ENCODE measurements around the gene RAB33B. TPM values are rescaled to one million over a fixed set of nuclear protein-coding genes. Genes with fewer than 3 reads are reported as not detected.

Gene RAB33B
- total and polyA plus RNA-seq, 8 donors = 2.4 to 7.5 (median 4.7) TPM

DNA sequence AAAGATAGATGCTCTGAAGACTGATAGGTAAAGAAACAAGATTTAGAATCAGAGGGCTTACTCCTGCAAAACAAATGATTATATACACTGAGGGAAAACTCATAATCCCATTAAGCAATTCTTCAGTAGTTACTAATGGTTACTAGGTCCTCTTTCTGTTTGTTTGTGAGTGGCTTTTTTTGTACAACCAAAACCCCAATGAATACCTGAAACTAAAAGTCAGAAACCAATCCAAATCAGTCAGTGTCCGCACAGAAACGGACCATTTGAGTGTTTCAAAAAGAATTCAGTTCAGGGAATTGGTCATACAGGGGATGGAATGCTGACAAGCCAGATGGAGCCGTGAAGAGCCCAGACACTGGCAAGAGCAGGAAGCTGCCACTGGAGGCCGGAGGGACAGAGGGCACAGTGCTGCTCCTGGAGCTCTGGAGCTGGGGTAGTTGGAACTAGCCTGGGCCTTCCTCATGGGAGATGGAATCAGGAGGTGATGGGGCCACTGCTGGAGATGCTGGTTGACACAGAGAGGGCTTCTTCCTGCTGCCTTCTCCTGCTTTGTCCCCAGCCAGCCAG lies 70.2 kb downstream of the RAB33B start:
- Histone ChIP-seq H3K4me3 (no peak overlapping the region), H3K27me3 (no peaks in the 10 kb centered on the region), H3K9me3 (no peaks in the 10 kb centered on the region), H3K36me3 (peaks cover 0 to 50% (median 2%) of the 10 kb centered on the region in 3 donors), H3K27ac (no peak overlapping the region), H3K4me1 (no peaks in the 10 kb centered on the region)
- DNase-seq = no peak
- TF ChIP-seq, protein P1, sequence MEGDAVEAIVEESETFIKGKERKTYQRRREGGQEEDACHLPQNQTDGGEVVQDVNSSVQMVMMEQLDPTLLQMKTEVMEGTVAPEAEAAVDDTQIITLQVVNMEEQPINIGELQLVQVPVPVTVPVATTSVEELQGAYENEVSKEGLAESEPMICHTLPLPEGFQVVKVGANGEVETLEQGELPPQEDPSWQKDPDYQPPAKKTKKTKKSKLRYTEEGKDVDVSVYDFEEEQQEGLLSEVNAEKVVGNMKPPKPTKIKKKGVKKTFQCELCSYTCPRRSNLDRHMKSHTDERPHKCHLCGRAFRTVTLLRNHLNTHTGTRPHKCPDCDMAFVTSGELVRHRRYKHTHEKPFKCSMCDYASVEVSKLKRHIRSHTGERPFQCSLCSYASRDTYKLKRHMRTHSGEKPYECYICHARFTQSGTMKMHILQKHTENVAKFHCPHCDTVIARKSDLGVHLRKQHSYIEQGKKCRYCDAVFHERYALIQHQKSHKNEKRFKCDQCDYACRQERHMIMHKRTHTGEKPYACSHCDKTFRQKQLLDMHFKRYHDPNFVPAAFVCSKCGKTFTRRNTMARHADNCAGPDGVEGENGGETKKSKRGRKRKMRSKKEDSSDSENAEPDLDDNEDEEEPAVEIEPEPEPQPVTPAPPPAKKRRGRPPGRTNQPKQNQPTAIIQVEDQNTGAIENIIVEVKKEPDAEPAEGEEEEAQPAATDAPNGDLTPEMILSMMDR (IDR thresholded peaks at IDR 0.05) = no peak
- no peak for FAIRE-seq
- 87 to 92% methylated on average over 4 of the region's 4 CpGs for WGBS, 2 donors
- intact Hi-C loops (cut with DNase I) = no loop called here
- no peak for ATAC-seq

DNA sequence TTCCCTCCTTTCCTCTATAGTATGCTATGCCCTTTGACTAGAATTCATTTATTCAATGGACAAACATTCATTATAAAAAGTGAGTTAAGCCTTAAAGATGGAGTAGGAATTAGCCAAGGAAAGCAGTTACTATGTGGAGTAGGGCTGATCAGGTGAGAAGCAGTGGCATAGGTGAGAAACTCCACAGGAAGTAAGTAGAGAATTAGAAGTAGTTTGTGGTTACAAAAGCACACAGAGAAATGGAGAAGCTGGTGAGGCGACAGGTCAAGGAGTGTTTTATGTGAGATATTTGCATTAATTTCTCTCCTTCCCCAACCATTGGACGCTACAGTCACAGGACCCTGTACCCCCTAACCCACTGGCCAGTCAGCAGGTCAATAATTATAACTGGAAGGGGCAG lies 71.5 kb downstream of the RAB33B start:
- DNase-seq (no peak), FAIRE-seq (no peak), ATAC-seq (no peak)
- intact Hi-C loops (cut with DNase I) = no loop called here
- Histone ChIP-seq H3K4me3 (no peak overlapping the region), H3K4me1 (no peaks in the 10 kb centered on the region), H3K27me3 (no peaks in the 10 kb centered on the region), H3K27ac (no peak overlapping the region), H3K36me3 (peaks cover 0 to 39% (median 0%) of the 10 kb centered on the region in 3 donors), H3K9me3 (no peaks in the 10 kb centered on the region)
- TF ChIP-seq, protein P1 (IDR thresholded peaks at IDR 0.05) = no peak
- 39 to 40% methylated on average over 2 of the region's 2 CpGs for WGBS, 2 donors

Other genes with a start within 250 kb of the RAB33B start
- gene MGARP, start 173.9 kb upstream of the RAB33B start, total RNA-seq = under 1 TPM in 2 of 6 donors, not detected in 4; 0.25 TPM
- under 1 TPM; 0.45 to 0.49 TPM for gene MGARP, start 173.9 kb upstream of the RAB33B start, polyA plus RNA-seq
- 10 to 100 TPM; 12.4 to 22.1 (median 16.8) TPM for gene NAA15, start 152.6 kb upstream of the RAB33B start, total RNA-seq
- 1 to 10 TPM; 3.2 to 3.9 TPM for gene NAA15, start 152.6 kb upstream of the RAB33B start, polyA plus RNA-seq
- gene NDUFC1, start 151.6 kb upstream of the RAB33B start, total RNA-seq = 10 to 100 TPM; 19.8 to 30.2 (median 22.1) TPM
- gene NDUFC1, start 151.6 kb upstream of the RAB33B start, polyA plus RNA-seq = 10 to 100 TPM; 52.8 to 80.6 TPM
- 10 to 100 TPM; 14.5 to 25.1 (median 18.3) TPM for gene SETD7, start 102.1 kb downstream of the RAB33B start, total RNA-seq
- 1 to 10 TPM; 7.1 to 7.3 TPM for gene SETD7, start 102.1 kb downstream of the RAB33B start, polyA plus RNA-seq
- 10 to 100 TPM; 23.9 to 48.2 (median 30.4) TPM for gene MGST2, start 211.7 kb downstream of the RAB33B start, total RNA-seq
- 10 to 100 TPM; 52.8 to 60.8 TPM for gene MGST2, start 211.7 kb downstream of the RAB33B start, polyA plus RNA-seq

Measured in pancreas (tissue), 10 donors.